LHCN-M2 (cell line): ENCODE results near the gene TPRG1L. TPM values are rescaled to one million over a fixed set of nuclear protein-coding genes. Genes with fewer than 3 reads are reported as not detected.
"Not testable (repeated sequence)": the region's sequence is repeated elsewhere in the genome, so short reads cannot be mapped to it uniquely, and the experiment has no call there.

Experiments
- DNase-seq: peaks from one replicate; pipeline ENCODE4 v3.0.0-alpha.2; 2012; ENCODE audit warnings: low read depth
- polyA plus RNA-seq: library from polyadenylated mRNA; unstranded; fragments of >200 nt; gene quantifications from one replicate; pipeline ENCODE4 v1.2.1, GENCODE V29; 2012; ENCODE audit warnings: missing spikeins
- total RNA-seq: library from RNA; depleted of rRNA; stranded (reverse); fragments of >200 nt; gene quantifications from 2 replicates; pipeline ENCODE4 v1.2.3, GENCODE V29; 2014; rRNA removed

The TPRG1L gene
- total RNA-seq = 12.4 and 19.6 TPM in 2 replicates
- polyA plus RNA-seq = 45.1 TPM

DNA sequence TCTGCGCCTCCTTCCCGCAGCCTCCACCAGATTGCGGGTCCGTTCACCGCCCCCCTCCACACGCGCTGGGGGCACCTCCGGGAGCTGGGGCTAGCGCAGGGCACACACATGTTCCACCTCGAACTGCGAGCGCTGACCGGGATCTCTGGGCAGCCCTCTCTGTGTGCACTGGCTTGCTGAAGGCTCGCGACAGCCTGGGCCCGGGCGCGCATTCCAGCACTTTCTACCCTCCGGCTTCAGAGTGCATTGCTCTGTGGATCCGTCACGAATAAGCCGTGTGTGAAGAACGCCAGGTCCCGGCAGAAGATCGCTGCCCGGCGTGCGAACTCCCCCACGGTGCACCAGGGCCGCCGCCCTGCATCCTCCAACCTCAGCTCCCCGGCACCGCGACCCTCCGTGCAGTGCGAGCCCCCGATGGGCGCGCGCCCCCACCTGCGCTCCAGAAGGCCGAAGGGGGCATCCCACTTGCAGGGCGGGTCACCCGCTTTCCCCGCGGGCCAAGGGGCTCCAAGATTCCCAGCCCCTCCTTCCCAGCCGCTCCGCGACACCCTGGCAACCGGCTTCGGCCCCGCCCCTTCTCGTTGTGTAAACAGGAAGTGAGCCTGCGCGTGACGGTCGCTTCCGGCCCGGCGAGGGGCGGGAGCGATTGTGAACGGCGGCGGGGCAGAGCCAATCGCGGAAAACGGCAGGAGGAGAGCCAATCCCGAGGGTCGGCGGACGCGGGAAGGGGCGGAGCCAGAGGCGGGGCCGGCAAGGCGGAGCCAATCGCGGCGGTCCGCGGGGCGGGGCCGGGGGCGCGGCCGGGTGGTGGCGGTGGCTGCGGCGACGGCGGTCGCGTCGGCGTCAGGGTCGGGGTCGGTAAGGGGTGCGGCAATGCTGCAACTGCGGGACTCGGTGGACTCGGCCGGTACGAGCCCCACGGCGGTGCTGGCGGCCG, at the start of gene TPRG1L:
Gene TPRG1L (plus strand): TSS at position 816 of the 937 bp plus-strand sequence. CDS start 58 bp downstream, at position 874.
- DNase-seq = peak; percentile 91

DNA sequence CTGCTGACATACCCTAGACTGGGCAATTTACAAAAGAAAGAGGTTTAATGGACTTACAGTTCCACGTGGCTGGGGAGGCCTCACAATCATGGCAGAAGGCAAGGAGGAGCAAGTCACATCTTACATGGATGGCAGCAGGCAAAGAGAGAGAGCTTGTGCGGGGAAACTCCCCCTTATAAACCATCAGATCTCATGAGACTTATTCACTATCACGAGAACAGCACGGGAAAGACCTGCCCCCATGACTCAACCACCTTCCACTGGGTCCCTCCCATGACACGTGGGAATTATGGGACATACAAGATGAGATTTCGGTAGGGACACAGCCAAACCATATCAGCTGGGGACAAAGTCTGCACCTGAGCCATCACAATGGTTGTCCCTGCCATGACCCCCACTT, 49.3 kb upstream of the TPRG1L start:
- not testable (repeated sequence) for DNase-seq

DNA sequence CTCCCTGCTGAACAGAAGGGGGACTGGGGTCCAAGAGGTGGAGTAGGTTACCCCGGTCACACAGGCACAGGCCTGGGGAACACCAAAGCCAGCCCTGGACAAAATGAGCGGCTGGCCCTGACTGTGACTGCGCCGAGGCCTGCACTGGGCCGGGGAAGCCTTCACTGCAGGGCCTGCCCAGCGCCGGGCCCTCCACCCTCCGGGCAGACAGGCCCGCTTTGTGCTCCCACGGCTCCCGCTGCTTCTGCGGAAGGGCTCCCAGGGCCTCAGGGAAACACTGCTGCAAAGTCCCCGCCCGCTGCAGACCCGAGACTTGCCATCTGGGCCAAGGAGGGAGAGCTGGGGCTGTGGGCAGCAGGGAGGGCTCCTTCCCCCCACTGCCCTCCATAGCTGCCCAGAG, 48.8 kb upstream of the TPRG1L start:
- no peak for DNase-seq

DNA sequence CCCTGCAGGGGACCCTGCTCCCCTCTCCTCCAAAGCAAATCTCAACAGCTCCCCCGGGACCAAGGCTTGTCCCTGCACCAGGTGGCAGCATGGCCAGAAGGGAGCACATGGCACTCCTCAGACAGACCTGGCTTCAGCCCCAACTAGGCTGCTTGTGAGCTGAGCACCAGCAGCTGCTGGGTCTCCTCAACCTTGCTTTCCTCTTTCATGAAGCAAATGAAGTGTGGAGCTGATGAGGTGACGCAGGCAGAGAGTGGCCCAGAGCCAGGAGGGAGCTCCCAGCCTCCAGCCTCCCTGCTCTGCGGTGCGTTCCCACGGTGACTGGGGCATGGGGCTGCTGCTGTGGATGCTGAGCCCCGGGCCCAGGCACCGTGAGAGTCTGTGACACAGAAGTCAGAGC, 47.5 kb upstream of the TPRG1L start:
- no peak for DNase-seq

DNA sequence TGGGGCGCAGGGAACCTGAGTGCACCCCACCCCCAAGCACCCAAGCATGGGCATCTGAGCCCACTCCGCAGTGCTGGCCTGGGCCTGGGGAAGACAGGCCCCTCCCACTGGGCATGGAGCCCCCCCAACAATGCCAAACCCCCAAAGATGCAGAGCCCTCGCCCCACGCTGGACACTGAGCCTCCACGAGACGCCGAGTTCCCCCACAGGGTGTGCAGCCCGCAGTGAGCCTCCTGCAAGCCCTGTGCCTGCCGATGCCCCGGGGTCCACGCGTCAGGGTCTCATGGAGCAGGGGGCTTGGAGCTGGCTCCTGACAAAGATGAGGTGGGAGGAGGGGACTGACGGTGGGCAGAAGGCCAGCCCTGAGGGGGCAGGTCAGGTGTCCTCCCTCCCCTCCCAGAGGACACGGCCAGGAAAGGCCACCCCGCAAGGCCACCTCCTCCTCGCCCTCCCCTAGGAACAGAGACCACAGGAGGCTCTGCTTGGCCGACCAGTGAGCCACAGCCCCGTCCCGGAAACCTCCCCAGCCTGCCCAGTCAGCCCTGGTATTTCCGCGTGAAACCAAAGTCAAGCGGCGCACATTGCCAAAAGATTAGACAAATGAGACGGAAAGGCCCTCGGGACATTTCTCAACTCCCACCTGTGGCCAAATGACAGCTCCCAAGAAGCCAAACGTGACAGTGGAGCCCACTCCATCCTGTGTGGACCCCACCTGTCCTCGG, 46.9 kb upstream of the TPRG1L start:
- DNase-seq = no peak

- no peak for DNase-seq
Measured at GRCh38 chr1:3578433-3578805, 46.4 kb upstream of the TPRG1L start.

DNA sequence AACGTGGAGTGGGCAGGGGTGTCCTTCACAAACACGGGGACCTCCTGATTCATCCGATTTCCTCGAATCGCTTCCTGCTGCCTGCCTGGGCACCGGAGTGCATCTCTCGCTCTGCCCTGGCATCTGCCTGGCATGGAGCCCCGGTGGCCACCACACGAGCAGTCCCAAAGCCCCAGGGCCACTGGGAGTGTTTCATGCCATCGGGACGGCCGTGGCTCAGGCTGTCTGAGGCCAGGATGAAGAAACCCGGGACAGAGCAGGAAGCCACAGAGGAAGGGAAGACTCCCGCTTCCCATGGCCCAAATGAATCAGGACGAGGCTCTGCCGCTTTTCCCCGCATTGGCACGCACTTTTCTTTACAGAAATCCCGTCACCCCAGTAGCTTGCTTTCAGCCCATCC, 45.9 kb upstream of the TPRG1L start:
- DNase-seq = no peak

DNA sequence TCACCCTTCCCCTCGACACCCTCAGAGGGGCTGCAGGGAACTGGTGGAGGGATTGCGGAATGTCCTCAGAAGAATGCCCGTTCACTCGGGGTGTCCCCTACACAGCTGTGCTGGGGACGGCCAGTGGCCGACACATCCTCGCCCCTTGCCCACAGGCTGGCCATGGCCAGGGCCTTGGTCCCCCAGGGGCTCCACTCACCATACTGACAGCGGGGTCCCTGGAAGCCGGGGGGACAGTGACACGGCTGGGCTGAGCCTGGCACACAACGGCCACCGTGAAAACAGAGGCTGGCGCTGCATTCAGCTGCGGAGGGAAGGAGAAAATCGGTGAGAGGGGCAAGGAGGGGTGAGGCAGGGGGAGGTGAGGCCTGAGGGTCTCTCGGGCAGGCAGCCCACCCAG, 45.2 kb upstream of the TPRG1L start:
- no peak for DNase-seq

DNA sequence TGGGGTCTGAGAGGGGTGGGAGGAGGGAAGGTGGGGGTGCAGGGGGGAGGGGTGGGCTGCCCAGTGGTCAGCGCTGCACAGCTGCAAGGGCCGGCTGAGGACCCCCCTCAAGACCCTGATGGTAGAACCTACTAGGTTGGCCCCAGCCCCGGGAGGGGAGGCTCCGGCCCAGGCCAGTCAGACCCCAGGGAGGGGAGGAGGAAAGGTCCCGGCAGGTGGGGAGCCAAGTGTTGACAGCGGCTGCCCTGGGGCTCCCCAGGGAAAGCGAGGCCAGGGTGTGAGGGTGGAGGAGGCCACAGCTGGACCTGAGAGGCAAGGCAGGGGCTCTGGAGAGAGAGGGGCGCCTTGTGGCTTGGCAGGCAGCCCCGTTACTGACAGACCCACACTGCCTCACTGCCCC, 44.6 kb upstream of the TPRG1L start:
- no peak for DNase-seq

DNA sequence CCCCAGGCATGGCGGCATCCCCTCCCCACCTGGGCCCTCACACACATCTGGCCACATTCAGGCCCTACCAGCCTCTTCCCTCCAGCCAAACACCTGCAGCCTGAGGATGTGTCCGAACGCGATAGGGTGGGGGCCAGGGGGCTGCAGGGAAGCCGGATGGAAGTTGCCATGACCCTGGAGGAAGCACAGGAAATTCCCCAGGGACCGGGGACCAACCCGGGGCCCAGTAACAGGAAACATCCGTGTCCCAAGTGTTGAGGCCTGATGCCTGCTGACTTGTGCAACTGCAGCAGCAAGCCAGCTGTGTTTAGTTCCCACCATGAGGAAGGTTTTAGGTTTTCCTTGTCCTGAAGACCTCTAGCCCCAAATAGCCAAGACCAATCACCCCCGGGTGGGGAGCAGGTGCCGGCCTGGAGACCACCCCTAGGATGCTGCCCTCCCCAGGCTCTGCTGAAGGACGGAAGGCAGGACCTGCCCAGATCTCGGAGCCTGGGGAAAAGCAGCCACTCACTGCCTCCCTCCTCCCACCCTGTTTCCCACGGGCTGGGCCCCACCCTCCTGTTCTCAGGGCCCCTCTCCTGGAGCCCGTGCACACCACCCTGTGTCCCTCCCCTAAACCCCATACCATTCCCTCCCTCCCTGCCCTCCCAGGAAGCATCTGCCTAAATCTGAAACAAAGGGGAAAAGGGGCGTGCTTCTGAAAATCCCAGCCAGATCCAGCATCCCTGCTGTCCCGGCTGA, 43.3 kb upstream of the TPRG1L start:
- DNase-seq = no peak

GRCh38 chr1:3583751-3584150, 41.1 kb upstream of the TPRG1L start:
- DNase-seq = not testable (repeated sequence)

- no peak for DNase-seq
Measured at GRCh38 chr1:3584915-3585314, 39.9 kb upstream of the TPRG1L start.

DNA sequence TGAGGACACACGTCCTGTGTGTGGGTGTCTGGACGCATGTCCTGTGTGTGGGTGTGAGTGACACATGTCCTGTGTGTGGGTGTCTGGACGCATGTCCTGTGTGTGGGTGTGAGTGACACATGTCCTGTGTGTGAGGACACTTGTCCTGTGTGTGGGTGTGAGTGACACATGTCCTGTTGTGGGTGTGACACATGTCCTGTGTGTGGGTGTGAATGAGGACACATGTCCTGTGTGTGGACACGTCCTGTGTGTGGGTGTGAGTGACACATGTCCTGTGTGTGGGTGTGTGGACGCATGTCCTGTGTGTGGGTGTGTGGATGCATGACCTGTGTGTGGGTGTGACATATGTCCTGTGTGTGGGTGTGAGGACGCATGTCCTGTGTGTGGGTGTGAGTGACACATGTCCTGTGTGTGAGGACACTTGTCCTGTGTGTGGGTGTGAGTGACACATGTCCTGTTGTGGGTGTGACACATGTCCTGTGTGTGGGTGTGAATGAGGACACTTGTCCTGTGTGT, 39.4 kb upstream of the TPRG1L start:
- DNase-seq = not testable (repeated sequence)

- no peak for DNase-seq
Measured at GRCh38 chr1:3585940-3586568, 38.8 kb upstream of the TPRG1L start.

- no peak for DNase-seq
Measured at GRCh38 chr1:3586986-3587759, 37.6 kb upstream of the TPRG1L start.

DNA sequence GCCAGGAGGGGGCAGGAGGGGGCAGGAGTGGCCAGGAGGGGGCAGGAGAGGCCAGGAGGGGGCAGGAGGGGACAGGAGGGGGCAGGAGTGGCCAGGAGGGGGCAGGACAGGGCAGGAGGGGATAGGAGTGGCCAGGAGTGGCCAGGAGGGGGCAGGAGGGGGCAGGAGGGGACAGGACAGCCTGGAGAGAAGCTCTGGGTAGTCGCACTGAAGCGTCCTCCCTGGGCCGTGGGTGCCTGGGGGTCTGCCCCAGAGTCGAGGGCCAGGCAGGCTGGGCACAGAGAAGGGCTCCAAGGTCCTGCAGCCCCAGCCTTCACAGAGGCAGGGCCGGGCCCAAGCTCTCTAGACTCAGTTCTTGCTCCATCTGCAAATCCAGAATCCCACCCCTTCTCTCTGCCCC, 36.4 kb upstream of the TPRG1L start:
- DNase-seq = no peak

DNA sequence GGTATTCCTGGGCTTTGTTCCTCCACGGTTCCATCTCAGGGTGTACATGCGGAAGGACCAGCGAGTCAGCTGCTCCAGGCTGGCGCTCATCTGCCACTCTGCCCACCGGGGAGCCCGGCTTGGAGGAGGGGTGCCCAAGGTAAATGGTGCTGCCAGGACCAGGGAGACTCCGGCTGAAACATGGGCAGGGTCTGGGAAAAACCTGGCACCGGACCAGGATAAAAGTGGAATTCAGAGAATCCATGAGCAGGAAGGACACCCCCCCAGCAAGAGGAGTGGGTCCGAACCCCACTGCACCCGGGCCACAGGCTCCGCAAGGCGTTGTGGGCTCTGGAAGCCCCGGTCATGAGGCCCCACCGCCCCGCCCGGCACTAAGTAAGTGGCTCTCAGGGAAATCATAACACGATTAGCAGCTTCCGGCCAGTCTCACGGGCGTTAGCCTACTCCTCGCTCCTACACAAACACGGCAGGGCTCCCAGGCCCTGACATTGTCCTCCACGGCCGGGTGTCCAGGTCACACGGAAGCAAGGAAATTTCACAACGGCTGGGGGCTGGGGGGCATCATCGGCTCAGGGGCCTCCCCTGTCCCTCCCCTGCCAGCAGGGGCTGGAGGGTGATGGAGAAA, 34.6 kb upstream of the TPRG1L start:
- DNase-seq = no peak

- DNase-seq = no peak
Measured at GRCh38 chr1:3590951-3591865, 33.6 kb upstream of the TPRG1L start.

DNA sequence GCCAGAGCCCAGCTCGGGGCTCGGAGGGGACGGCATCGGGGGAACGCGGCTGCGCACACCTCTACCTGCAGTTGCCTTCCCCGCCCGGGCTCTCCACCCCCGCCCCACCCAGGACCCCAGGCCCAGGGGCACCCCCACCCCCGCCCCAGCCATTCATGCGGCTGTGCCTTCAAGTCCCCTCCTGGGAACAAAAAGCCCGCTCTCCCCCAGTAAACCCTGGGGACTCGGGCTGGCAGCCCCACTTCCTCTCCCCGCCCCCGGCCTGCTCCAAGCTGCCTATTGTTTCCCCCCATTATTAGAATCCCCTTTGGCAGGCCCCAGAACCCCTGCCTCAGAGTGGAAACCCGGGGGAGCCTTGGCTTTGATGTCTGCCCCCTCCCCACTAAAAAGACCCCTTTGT, 31.5 kb upstream of the TPRG1L start:
- DNase-seq = no peak
